GM19324 (cell line): ENCODE measurements around the gene CCN5.

Source experiments
- ATAC-seq: cut with Tn5 transposase; IDR thresholded peaks from one replicate; pipeline ENCODE4 v1.9.1; 2021; ENCODE audit warnings: mild to moderate bottlenecking, moderate library complexity; ENCODE audit not compliant: unreplicated experiment, low FRiP score

CCN5 gene

DNA sequence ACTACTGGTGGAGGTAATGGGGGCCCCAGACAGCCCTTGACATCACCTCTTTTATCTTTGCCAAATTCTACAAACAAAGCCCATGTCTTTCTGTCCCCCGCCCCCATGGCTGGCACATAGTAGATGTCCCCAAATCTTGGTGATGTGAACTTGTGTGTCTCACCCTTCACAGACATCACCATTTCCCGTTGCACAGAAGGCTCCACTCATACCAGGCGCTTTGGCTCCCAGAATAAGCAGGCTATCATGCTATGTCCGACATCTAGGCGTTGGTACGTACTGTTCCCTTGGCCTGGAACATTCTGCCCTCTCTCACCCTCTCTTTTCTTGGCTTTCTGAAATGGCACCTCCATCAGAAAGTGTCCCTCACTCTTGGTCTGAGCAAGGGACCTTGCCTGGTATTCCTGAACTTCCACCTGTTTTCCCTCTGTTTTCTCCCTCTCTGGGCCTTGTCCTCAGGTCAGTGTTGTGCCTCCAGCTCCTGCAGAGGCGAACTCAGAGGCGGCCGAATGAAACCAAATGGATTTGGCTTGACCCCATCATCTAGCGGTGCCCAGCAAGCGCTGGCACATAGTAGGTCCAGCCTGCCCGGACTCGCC lies 968 bp upstream of the CCN5 start:
- ATAC-seq, result no peak

DNA sequence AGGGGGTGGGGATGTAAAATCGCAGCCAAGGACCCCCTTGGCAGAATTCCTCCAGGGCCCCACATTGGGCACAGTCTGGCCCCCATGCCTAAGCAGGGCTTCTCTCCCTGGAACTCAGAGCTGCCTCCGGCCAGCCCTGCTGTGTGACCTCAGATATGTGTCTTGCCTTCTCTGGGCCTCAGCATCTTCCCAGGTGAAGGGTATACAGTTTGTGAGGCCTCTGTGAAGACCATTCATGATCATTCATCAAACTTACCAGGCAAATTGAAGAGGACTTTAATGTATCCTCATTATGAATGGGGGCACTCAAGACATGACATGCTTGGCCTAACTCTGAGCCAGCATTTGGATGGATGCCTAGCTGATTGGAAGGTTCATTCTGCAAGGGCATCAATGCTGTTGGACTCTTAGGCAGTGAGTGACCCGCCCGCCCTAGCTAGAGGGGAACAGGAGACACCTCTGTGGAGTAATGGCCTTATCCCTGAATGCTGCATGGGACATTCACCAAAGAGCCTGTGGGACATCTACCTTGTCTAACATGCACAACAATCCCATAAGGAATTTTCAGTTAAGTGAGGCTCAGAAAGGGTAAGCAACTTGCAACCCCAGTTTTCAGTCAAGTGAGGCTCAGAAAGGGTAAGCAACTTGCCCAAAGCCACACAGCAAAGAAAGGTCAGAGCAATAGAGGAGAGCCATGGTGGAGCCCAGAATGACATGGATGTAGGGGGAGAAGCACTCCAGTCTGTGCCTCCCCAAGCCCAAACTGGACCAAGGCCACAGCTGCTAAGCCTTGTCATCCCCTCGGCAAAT lies 535 bp downstream of the CCN5 start:
- no peak for ATAC-seq

DNA sequence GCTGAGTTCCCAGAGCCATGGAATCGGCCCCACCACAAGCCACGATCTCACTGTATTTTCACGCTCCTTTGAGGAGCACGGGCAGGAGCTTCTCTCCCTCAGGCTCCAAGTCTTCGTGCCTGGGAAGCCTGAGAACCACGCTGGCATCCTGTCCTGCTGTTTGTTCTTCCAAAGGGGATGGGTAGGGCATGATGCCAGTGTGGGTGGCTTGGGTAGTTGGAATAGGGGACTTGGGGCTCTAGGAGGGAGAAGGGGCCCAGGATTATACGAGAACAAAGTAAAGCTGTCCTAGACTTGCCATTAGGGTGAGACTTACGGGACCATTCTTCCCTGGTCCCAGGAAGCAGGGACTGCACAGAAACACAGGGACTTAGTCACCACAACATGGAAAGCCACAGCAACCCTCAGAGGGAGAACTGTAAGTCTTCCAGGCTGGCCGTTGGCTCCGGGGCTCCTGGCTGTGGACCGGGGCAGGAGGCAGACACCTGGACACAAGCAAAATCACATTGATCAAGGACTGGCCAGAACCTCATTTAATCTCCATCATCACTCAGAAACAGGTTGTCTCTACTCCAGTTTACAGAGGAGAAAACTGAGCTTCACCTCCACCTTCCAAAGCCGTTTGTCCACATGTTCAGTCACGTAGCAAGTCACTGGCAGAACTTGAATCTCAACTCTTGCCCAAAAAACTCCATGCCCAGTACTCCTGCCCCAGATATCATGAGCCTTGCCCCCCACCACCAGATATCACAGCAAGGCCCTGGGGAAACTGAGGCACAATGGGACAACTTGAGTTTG lies 1.3 kb downstream of the CCN5 start:
- no peak for ATAC-seq

DNA sequence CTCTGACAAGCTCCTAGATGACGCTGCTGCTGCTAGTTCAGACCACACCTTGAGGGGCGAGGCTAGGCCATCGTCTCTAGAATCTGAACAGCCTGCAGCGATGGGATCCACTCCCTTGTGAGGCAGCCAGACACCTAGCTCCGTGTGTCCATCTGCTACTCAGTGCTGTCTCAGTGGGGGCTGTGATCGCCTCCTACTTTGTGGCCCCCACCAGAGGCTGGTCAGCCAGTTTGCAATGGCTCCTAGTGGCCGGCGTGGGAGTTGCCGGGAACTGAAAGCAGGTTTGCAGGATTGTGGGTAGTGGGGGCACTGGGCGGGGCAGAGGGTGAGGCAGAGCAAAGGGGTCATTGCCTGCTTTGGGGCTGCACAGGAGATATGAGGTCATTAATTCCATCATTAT lies 2.8 kb downstream of the CCN5 start:
- no peak for ATAC-seq

DNA sequence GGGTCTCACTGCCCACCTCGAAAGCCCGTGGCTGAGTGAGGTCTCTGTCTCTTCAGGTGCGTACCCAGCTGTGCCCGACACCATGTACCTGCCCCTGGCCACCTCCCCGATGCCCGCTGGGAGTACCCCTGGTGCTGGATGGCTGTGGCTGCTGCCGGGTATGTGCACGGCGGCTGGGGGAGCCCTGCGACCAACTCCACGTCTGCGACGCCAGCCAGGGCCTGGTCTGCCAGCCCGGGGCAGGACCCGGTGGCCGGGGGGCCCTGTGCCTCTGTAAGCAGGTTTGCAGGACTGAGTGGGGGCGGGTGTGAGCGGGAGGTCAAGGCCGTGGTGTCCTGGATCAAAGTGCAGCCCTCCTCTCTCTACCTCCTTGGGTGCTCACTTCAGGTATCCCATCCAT lies 4.7 kb downstream of the CCN5 start:
- no peak for ATAC-seq

DNA sequence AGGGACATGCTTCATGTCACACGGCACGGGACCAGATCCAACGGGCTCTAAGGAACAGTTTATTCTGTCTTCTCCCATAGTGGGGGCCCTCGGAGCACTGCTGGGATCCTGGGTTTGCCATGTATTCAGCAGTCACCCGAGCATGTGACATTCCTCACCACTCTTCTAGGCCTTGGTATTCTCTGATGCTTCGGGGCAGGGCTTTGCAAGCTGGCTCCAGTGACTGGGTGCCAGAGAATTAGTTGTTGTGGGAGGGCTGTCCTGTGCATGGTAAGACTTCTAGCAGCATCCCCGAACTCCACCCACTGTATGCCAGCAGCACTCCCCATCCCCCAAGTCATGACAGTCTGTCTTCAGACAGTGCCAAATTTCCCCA lies 5.4 kb downstream of the CCN5 start:
- no peak for ATAC-seq

DNA sequence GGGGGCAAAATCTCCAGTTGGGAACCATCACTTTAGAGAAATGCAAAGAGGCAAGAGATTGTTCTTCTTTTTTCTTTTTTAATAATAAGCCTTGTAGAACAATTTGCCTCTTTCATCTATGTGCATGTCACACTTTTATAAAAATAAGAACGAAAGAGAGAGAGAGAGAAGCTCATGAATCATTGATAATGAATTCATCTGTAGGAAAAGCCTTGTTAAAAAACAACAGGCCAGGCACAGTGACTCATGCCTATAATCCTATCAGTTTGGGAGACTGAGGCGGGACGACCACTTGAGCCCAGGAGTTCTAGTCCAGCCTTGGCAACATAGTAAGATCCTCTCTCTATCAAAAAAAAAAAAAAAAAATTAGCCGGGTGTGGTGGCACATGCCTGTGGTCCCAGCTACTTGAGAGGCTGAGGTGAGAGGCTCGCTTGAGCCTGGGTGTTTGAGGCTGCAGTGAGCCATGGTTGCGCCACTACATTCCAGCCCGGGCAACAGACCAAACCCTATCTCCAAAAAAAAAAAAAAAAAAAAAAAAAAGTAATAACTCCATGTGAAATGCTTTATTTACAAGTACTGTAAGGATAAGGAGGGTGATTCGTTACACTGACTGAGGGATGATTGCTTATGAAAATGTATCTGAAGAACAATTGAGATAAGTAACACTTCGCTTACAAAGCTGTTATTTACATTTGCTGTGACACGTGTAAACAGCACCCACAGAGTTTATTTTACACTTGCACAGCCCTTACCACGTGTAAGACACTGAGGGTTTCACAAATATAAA lies 6.0 kb downstream of the CCN5 start:
- ATAC-seq, result no peak

DNA sequence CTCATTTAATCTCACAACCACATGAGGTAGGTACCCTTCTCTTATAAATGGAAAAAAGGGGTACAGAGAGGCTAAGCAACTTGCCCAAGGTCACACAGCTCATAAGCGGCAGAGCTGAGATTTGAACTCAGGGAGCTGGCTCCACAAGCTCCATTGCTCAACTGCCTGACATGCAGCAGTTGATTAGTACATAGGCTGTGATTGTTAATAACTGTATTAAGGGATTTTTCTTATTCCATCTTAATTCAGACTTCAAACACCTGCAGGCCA lies 6.6 kb downstream of the CCN5 start:
- ATAC-seq, result no peak

DNA sequence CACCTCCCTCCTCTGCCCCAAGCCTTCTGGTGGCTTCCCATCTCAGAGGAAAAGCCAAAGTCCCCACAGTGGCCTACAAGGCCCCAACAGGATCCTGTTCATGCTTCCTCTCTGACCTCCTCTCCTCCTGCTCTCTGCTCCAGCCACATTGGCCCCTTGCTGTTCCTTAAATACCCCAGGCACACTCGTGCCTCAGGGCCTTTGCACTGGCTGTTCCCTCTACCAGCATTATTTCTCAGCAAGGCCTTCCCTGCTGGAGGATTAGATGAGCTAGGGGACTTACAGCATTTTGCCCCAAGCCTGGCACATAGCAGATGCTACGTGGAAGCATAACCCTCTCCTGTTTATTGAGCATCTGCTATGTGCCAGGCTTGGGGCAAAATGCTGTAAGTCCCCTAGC lies 7.8 kb downstream of the CCN5 start:
- ATAC-seq, result no peak

DNA sequence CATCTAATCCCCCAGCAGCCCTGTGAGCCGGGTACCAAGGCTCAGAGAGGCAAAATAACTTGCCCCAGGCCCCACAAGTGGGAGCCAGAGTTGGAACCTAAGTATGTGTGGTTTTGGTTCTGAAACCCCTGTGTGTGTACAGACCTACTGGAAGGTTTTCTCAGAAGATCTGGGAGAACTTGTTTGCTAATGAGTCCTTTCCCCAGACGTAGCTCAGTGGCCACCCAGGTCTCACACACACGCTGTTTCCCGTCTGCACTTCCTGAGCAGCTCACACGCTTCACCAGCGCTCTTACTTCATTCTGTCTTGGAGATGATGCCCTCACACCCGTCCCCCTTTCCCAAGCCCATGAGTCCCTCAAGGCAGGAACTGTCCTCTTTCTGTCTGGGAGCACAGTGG lies 8.2 kb downstream of the CCN5 start:
- ATAC-seq, result no peak

DNA sequence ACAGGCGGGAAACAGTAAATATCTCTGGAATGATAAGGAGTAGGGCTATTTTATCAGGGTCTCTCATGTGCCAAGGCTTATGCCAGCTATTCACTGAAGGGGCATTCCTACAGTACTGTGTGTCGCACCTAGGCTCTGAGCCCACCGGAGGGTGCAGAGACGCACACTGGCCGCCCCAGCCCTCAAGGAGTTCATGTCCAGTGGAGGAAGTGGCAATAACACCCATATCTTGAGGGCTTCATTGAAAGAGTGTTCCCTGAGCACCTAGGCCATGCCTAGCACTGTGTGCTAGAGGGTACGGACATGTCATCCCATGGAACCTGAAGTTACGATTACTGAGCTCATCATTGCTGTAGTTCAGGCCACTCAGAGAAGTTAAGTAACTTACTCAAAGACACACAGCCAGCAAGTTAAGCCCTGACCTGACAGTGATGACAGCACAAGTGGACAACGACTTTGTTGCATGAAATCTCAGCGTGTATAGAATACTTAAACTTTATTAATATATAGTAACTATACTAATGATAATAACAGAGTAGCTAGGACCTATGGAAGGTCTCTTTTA lies 8.7 kb downstream of the CCN5 start:
- ATAC-seq, result no peak

DNA sequence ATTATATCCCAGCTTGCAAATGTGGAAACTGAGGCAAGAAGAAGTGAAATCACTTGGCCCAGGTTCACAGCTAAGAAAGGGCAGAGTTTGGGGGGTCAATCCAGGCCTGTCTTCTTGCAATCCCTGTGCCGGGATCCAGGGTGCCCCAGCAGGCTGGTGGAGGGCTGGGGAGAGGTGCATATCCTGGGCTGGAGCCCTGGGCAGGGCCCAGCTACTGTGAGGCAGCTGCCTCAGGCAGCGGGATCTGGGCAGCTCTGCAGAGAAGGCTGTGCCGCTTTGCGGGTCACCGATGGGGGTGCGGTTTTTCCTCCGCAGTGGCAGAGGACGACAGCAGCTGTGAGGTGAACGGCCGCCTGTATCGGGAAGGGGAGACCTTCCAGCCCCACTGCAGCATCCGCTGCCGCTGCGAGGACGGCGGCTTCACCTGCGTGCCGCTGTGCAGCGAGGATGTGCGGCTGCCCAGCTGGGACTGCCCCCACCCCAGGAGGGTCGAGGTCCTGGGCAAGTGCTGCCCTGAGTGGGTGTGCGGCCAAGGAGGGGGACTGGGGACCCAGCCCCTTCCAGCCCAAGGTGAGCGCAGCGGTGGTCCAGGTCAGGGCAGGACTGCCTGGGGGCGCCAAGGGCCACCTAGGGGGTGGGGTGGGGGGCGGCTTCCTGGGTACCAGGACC lies 9.4 kb downstream of the CCN5 start:
- no peak for ATAC-seq

DNA sequence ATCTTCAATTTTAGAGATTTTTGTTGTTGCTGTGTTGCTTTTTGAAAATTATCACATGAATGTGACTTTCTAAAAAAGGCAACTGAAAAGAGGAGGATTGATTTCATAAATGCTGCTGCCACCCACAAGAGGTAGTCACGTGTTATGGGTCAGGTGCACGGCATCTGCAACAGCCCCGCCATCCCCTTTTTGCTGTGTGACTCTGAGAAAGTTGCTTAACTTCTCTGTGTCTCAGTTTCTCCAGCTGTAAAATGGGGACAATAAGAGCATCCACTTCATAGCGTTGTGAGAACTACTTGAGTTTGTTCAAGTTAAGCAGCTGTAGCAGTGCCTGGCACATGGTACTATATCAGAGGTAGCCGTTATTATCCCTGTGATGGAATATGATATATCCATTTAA lies 10.7 kb downstream of the CCN5 start:
- no peak for ATAC-seq

DNA sequence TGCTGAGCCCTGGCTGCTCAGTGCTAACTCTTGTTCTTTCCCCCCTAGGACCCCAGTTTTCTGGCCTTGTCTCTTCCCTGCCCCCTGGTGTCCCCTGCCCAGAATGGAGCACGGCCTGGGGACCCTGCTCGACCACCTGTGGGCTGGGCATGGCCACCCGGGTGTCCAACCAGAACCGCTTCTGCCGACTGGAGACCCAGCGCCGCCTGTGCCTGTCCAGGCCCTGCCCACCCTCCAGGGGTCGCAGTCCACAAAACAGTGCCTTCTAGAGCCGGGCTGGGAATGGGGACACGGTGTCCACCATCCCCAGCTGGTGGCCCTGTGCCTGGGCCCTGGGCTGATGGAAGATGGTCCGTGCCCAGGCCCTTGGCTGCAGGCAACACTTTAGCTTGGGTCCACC lies 11.9 kb downstream of the CCN5 start:
- no peak for ATAC-seq

DNA sequence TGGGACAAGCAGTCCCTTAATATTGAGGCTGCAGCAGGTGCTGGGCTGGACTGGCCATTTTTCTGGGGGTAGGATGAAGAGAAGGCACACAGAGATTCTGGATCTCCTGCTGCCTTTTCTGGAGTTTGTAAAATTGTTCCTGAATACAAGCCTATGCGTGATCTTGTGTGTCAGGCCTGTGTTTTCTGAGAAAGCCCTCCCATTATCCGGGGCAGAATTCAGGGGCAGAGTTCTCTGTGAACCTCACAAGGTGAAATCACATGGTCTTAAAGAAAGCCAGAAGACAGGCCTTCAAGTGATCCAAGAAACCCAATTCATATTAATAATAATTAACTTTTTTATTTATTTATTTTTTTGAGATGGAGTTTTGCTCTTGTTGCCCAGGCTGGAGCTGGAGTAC lies 12.5 kb downstream of the CCN5 start:
- ATAC-seq, result no peak

DNA sequence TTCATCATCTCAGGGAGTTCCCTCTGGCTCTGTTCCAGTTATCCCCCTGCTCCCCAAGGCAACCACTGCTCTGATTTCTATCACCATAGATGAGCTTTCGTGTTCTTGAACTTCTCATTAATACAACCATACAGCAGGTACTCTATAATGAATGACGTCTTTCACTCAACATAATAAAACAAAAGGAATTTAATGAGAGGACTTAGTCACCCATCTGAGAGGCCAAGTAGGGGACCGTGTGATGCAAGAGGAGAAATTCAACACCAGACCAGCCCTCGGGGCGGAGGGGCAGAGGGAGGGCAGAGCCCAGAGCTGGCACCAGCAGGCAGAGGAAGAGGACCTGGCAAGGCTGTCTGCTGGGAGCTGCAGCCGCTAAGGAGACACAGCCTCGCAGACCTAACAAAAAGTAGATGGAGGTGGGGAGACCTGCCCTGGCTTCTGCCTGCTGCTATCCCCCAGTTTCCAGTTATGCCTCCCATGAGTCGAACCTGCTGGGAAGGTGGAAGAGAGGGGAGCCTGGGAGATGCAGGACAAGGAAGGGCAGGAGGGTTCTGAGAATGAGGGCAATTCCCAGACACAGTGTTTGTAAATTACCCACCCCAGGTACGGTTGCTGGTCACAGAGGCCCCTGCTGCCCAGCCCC lies 13.8 kb downstream of the CCN5 start:
- no peak for ATAC-seq

DNA sequence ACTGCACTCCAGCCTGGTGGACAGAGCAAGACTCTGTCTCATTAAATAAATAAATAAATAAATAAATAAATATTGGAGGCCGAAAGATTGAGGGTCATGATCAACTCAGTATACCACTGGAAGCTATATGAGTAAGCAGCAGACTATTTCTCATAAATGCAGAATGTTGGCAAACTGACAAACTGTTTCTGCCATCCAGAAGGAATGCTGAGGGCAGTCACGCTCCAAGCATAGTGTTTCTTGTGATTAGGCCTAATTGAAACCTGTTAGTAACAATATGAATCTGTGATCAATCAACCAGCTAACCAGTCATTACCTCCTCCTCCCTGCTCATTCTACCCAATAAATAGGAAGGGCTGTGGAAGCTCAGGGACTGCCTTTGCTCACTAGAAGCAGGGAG lies 15.3 kb downstream of the CCN5 start:
- no peak for ATAC-seq

DNA sequence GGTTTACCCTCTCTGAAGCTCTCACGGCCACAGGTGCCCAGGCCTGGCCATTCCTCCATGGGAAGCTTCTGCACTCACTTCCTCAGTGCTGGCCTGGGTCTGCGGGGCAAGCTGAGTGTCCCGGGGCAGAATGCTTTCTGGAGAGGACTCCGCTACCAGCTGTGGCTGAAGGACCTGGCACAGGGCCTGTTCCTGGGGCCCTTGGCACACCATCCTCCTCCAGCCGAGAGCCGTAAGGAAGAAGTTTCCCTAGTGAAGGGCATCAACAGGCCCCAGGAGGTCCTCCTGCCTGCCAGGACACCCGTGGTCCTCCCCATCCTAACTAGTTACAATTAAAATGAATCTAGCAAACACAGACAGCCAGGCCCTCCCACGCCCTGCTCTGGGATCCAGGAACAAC lies 16.5 kb downstream of the CCN5 start:
- no peak for ATAC-seq

DNA sequence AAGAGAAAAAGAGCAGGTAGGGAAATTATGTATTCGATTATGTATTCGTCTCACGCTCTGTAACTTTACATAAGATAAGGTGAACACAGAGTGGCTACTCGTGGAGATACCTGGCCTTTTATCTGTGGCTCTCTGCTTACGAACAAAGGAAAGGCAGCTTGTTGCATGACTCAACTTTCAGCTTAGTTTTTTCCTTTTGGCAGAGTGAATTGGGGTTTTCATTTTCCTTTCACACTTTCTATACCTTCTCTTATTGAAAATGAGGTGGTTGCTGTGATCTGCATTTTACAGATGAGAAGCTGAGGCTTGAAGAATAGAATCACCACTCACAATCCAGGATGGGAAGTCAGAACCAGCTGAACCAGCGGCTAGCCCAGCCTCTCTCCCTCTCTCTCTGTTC lies 17.2 kb downstream of the CCN5 start:
- no peak for ATAC-seq
